GM18520 (cell line): ENCODE measurements around the gene MEIS2.

ENCODE experiments used
- ATAC-seq: cut with Tn5 transposase; IDR thresholded peaks from one replicate; pipeline ENCODE4 v1.9.1; 2021; ENCODE audit not compliant: unreplicated experiment

Gene MEIS2

DNA sequence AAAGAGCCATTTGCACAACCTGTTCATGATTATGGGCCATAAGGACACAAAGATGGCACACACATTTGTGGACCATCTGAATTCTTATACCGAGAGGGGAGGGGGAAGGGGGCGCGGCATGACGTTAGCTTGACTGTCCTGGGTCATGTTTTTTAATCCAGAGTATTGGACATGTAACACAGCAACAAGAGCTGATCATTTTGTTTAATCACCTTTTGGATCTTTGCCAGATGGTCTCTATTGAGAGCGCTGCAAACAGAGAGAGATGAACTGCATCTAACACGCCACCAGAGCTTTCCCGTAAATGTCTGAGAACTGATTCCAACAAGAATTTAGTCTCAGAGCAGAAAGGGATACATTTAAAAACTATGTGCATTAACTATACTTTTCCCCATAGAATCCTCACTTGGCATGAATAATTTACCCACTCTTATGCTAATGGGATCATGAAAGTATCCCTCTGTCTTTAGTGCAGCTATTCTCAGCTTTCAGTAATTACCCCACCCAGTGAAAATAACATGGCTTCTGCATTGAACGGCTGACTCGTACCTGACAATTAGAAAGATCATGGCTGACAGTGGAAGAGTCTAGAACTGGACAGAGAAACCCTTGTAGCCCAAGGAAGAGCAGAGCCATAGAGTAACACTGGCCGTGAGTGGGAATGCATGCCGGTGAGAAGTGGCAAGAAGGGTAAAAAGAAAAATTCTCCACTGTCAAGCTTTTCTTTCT lies 22.6 kb downstream of the MEIS2 start:
- no peak for ATAC-seq

DNA sequence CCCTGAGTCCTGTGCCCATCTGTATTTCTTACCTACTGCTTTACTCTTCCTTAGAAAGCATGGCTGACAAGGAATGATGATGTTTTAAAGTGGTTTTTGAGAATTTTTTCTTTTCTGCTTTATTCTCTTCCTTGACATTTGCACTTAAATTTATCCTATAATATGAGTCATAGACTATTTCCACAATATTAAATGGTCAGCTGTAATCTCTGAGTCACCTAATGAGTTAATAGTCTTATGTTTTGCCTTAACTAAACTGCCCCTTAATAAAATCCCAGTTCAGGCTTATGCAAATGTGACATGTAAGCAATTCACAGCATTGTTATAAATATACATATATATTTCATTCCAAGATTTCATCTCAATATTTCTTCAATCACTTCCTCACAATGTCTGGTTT lies 23.8 kb downstream of the MEIS2 start:
- no peak for ATAC-seq

DNA sequence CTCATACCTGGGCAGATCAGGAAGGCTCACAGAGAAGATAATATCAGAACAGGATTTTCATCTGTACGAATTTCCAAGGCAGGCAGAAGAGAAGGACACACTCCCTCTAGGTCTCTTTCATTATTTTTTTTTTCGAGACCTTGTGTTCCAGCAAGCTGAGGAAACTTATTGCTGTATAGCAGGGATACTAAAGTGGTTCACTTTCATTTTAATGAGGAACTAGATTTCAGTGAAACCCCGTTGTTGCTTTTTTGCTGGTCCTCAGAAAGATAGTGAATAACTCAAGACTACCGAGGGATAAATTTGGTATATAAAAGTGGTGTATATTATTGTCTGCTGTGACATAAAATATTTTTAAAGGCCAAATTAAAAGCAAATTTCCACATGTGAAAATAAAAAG lies 24.6 kb downstream of the MEIS2 start:
- ATAC-seq: no peak

DNA sequence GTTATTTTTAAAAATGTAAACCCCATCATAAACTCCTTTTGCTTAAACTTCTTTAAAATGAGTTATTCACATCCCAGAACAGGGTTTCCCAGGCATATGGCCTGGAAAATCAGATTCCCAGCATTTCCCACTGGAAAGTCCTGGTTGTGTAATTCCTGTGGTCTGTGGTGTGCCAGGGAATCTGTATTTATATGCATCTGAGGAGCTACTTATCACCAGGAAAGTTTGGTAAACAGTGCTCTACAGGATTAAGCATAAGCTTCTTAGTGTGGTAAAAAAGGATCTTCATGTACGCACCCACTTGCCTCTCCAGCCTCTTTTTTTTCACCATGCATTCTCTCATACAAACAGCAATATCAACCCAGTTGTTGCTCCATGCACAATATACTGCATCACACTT lies 28.2 kb downstream of the MEIS2 start:
- no peak for ATAC-seq

DNA sequence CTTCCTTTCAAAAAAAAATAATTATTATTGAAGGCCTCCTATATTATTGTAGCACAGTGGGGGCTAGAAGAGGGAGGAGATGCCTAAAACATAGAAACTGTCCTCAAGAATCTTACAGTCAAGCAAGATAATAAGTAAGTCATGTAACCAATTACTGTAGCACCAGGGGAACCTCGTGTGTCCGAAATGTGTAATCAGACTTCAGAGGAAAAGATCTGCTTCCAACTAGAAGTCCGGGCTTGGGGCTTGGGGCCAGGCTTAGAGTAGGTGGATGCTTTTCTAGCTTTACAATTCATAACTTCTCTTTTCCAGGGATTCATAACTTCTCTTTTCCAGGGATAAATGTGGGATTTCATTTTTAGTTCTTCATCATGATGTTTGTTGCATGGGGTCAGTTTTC lies 29.2 kb downstream of the MEIS2 start:
- no peak for ATAC-seq

DNA sequence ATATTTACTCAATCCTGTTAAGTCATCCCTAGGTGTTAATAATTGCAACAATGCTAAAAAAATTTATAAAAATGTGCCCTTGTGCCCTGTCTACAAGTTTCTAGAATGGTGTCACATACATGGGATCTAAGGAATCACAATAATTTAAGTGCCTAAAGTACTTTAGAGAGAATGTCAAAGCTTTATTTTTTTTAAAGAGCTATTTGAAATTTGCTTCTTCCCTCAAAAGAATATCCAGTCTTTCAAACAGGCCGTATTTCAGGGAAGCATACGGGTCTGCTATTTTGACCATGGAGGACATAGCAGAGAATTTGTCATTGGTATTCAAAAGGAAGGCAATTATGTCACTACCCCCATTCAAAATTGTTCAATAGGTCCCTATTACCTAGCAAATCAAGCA lies 29.7 kb downstream of the MEIS2 start:
- no peak for ATAC-seq

DNA sequence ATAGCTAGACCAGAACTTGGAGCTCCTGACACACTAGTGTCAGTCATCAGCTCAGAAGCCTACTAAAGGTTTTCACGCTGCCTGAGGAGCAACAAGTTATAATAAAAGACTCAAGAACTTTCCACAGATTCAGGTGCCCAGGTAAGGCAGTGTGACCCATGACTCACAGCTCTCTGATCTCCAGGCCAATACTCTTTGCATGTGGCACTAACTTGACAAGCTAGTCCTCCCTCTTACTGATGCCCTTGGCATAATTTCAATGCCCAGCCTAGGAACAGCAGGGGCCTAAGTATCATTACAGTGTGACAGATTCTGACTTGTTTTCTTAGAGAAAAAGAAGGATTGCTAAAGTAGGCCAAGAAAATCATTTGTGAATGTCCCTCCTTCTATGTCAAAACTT lies 38.4 kb downstream of the MEIS2 start:
- no peak for ATAC-seq

DNA sequence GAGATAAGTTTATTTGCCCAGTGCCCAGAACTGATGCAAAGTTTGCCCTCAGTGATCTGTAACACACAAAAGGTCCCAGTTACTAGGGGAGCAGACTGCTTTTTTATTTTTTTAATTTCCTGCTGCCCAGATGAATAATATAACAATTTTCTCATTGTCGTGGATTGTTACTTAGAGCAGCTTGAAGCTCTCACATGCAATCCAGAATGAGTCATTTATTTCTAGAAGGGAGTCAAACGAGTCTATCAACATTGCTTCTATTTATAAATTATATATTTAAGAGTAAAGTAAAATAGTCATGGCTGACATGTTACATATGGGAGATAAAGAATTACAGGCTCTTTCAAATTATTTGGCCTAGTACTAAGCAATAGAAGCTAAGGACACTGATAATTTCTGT lies 41.3 kb downstream of the MEIS2 start:
- ATAC-seq: no peak

DNA sequence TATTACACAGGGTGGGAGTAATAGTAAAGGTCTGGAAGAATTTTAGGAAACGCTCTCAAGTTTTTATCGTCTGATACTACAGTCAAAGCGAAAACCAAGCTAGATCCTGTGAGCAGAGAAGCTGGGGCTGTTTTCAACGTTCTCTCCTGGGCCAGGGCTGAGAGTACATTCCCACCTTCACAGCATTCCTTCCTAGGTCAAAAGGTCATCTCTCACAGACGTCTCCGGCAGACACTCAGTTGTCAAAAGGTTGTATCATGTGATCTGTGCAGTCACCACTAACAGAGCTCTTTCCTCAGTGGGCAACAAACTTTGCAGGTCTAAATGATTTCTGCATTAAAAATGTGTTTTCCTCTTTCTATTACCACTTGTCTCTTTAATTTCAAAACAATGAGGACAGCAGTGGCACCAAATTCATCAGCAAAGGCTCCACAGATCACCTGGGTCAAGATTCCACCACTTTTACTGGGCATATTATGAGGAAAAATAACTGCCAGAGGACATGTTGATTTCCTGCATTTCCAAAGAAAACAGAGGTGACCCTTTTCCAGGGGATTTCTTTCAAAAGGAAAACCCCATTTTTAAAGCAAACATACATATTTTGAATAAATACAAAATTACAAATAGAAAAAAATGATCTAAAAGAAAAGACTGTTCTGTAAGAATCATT lies 41.9 kb downstream of the MEIS2 start:
- ATAC-seq: no peak

DNA sequence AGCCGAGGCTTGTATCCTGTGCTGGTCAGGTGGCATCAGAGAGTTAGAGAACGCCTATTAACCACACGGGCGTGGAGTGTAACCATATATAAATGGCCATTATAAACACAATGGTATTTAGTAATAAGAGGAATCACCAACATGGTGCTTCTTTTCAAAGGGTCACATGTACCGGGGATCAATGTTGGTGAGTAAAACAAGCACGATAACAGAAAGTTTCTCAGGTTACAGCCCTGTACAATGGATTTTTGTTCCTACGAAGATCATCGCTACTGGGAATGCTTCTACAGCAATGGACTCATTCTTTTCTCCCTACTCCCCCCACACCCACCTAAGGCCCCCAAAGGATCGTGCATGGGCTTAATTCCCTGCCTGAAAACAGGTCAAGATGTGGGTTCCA lies 42.5 kb downstream of the MEIS2 start:
- ATAC-seq: no peak

DNA sequence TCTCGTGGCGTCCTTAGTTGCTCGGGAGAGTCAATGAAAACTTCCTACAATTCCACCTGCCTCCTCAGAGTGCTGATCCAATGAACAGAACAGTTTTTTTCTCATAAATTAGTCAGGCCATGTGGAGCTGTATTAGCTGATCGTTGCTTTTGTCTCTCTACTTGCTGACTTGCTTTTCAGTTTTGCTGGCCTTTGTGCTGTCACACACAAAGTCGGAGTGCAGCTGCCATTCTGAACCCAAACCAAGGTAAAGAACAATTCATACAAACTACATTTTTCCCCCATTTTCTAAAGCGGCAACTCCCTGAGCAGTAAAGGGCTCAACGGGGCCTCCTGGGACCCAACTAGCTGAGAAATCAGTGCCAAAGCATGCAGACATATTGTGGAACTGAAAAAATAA lies 43.1 kb downstream of the MEIS2 start:
- ATAC-seq: no peak

DNA sequence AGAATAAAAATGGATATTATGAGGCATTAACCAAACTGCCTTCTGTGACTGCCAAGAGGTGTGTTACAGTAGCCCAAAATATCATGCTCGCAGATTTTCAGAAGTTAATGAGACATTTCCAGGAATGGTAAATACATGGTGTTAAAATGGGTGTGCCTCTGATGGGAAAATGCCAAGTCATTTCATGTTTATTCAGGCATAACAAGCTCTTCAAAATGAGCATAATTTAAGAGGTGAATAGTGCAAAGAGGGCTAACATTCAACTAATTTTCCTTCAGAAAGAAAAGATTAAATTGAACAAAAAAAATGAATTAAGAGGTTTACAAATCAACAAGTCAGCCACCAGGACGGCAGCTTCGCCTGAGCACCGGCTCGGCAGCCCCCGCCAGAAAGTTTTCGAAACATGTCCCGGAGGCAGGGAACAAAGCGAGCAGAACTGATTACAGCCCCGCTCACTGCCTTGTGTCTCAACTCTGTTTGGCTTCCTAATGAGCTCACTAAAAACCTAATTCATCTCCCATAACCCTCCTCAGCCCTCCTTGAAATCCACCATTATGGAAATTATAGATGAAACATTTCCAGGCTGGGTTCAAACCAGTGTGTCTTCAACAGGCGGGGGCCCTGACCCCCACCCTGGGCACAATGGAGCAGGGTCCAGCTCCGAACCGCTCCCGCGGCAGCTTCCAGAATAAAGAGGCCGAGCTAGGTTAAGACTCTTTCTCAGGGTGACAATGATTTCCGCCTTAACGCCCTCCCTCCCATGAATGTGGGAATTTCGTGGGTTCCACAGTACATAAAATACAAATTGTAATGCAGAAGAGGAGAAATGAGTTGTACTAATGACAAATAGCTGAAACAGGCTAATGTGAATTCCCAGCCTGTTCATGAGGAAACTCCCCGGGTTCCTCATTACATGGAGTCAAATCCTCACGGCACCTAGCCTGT lies 43.9 kb downstream of the MEIS2 start:
- ATAC-seq: no peak

DNA sequence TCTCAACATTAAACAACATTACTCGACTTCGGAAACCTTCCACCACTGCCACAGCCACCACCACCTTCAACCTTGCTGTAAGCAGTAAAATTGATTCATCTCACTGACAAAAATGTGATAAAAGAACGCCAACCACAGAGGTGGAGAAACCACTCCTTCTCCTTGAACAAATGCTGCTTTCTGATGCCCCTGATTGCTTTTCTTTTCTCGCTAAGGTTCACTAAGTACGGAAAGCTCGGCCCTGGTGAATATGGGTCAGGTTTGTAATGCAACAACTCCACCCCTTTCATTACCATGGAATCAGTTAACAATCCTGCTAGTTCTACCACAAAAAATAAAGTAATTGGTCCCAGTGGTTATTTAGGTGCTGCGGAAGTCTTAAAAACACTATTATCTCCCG lies 44.9 kb downstream of the MEIS2 start:
- no peak for ATAC-seq

DNA sequence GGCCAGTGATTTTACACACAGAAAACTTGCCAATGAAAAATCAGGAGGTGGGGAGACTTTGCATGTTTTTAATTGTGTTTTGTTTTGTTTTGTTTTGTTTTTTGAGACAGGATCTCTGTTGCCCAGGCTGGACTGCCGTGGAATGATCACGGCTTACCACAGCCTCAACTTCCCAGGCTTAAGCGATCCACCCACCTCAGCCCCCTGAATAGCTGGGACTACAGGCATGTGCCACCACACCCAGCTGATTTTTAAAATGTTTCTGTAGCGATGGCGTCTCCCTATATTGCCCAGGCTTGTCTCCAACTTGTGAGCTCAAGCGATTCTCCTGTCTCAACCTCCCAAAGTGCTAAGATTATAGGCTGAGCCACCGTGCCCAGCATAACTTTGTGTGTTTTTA lies 46.0 kb downstream of the MEIS2 start:
- ATAC-seq: no peak

DNA sequence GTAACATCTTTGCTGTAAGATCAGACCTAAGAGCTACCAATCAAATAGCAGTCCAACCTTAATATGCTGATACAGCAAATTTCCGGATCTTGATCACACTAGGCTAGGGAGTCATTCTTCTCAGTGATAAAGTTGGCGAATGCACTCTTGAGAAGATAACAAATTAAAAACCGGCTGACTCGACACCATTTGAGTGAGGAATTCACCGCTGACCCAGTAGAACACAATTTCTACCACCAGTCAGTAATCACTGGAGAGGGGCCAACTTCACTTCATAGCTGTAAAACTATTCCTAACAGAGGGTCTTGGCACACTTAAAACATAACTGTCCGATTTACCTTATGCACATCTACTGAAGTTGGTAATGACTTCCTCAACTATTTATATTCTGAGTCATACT lies 47.2 kb downstream of the MEIS2 start:
- no peak for ATAC-seq

DNA sequence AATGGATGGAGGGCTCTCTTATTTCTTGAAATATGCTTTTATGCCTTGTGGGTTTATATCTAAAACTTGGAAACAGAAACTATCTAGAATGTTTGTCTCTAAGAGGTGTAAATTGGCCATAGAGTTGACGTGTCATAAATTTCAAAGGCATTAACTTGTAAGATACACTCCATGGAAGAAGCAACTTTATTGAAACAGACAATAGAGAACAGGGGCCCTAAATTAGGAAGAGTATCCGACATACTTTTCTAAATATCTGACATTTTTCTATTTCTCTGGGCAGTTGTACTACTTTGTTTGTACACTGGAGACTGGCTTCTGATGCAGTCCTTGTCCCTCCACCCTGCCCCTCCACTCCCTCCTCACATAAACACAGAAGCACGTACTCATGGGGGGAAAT lies 50.0 kb downstream of the MEIS2 start:
- ATAC-seq: no peak

DNA sequence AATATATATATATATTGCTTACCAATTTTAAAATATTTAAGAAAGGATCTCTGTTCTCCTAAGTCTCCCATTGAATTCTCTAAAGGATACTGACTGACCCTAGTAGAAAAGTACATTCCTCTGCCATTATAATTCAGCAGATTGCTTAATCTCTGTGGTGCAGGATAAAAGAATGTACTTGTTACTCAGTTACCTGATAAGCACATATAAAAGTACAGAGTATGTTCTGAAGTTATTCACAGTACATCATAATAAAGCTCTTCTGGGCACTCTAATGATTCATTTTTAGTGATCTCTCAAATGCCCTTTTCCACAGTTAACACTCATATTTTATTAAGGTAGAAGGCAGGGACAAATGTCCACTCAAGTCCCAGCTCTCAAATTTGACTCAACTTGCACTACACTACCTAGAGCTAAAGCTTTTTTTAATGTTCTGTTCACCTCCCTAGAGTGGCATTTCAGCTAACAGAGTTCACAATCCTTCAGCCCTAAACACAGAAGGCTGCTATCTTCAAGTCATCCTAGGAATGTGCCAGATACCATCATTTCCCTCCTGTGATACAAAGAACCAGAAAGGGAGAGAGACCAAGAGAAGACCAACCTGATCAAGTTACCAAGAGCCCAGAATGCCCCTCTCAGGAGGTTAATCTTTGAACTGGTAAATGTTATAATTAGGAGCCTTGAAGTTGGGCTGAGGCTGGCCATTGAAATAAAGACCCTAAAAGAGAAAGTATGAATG lies 53.3 kb downstream of the MEIS2 start:
- ATAC-seq: no peak

DNA sequence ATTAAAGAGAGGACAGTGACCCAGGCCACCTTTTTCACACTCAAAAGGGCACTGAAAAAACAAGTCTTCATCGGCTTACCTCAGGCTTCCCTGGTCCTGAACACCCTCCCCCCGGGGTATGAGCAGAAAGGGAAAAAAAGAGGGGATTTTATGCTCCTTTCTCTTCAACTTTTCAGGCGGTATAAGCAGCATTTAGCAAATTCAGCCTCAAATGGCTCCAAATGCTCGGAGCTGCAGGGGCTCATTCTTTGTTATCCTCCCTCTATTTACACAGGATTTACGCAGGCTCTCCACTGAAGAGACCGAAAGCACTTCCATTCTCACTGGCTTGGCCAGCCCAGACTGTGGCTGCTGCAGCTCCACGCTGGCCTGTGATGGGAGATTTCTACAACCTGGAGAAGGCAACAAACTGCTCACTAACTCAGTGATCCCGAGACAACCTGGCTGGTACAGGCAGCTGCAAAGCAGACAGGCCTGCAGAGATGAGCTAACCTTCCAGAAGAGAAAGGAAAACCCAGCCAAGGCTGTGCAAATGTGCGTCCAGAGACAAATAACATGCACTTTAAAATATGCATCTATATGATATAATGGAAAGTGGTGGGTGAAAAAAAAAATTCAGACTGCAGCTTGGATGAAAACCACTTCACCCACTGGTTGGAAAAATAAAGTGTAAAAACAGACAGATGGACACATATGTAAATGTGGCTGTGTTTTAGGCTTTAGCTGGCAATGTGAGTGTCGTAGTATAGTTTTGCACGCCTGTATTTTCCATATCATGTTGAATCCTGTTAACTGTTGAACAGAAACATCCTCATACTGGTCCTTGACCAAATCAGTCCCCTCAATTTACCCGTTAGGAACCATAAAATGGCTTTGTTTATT lies 54.2 kb downstream of the MEIS2 start:
- no peak for ATAC-seq

DNA sequence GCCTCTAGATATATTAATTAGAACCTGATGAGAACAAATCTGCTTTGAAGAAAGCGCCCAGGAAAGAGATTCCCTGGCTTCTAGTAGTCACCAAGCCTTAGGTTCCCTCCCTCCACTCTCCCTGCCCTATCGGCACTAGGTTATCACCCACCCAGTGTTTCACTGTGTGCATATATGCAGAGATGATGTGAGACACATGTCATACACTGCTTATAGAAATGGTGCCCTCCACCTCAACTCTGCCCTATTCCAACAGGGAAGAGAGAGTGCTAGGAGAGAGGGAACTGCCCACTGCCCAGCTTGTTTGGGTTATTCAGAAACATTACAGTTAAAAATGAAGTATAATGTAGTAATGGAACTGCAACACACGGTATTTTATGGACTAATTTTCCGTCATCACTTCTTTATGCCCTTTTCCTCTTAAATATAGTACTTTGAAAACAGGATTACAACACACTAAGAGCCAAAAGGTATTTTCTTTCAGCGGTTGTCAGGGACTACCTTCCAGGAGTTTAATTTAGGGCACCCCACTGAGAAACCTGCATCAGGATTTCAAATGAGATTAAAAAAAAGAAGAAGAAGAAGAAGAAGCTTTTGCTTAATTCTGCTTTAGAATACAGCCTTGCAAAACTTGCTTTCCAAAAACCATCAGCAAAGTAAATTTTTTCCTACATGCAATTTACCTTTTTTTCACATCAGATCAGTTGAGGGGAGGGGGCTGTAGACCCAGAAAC lies 55.3 kb downstream of the MEIS2 start:
- ATAC-seq: no peak

DNA sequence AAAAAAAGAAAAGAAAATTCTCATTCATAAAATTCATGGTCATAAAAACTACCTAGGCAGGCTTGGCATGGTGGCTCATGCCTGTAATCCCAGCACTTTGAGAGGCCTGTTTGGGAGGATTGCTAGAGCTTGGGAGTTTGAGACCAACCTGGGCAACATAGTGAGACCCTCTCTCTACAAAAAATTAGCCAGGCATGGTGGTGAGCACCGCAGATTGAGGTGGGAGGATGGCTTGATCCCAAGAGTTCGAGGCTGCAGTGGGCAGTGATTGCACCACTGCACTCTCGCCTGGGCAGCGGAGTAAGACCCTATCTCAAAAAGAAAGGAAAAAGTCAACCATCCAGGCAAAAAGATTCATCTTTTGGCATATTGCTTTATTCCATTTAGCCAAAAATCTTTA lies 58.5 kb downstream of the MEIS2 start:
- no peak for ATAC-seq
